NB4 (cell line): ENCODE data around the gene TMEM200C.
A peak's percentile ranks its signal among the peaks of the same experiment; 100 is the strongest.

Experiments
- DNase-seq: peaks from one replicate; pipeline ENCODE4 v3.0.0; 2010; ENCODE audit warnings: low read depth
- H3K4me3 ChIP-seq: one replicate; pipeline ENCODE4 v1.5.1; 2011; ENCODE audit warnings: mild to moderate bottlenecking, low read depth, low read length, moderate library complexity
- CTCF ChIP-seq: IDR thresholded peaks from one replicate; pipeline ENCODE4 v1.5.1; 2012; ENCODE audit warnings: low read depth, low read length
- MAX ChIP-seq: IDR thresholded peaks from 2 replicates; pipeline ENCODE4 v1.6.1; 2011; ENCODE audit warnings: low read depth, low read length
- MYC ChIP-seq: IDR thresholded peaks from 2 replicates; pipeline ENCODE4 v1.6.1; 2011; ENCODE audit warnings: low read depth, low read length
- POLR2A ChIP-seq: IDR thresholded peaks from 2 replicates; pipeline ENCODE4 v1.6.1; 2011; ENCODE audit warnings: mild to moderate bottlenecking; ENCODE audit not compliant: insufficient read length; ENCODE audit errors: extremely low read depth

The TMEM200C gene

GRCh38 chr18:5857180-5857579 lies 38.1 kb downstream of the TMEM200C start:
- DNase-seq: no peak
- H3K4me3 ChIP-seq: no peak overlapping the region
- TF ChIP-seq POLR2A (no peak), MAX (no peak), CTCF (no peak), MYC (no peak)

GRCh38 chr18:5853253-5853652 lies 42.1 kb downstream of the TMEM200C start:
- DNase-seq: no peak
- no peak overlapping the region for H3K4me3 ChIP-seq
- TF ChIP-seq MAX (no peak), POLR2A (no peak), CTCF (no peak), MYC (no peak)

- TF ChIP-seq POLR2A (no peak), MYC (no peak), CTCF (peak; percentile 14), MAX (no peak)
- H3K4me3 ChIP-seq: no peak overlapping the region
- DNase-seq: no peak
These were observed 43.3 kb downstream of the TMEM200C start for GRCh38 chr18:5851998-5852397.

GRCh38 chr18:5842653-5843052 lies 52.7 kb downstream of the TMEM200C start:
- TF ChIP-seq MAX: no peak
- no peak overlapping the region for H3K4me3 ChIP-seq
- DNase-seq: no peak

GRCh38 chr18:5841518-5841917 lies 53.8 kb downstream of the TMEM200C start:
- no peak for TF ChIP-seq POLR2A
- no peak for DNase-seq
- no peak overlapping the region for H3K4me3 ChIP-seq

- H3K4me3 ChIP-seq: no peak overlapping the region
- DNase-seq: no peak
- TF ChIP-seq POLR2A: no peak
- no peak for TF ChIP-seq MYC
- TF ChIP-seq CTCF: no peak
- no peak for TF ChIP-seq MAX
These were observed 54.8 kb downstream of the TMEM200C start for GRCh38 chr18:5840547-5840946.

GRCh38 chr18:5840025-5840424 lies 55.3 kb downstream of the TMEM200C start:
- no peak overlapping the region for H3K4me3 ChIP-seq
- TF ChIP-seq POLR2A: no peak
- TF ChIP-seq MYC: no peak
- no peak for TF ChIP-seq MAX
- TF ChIP-seq CTCF: no peak
- no peak for DNase-seq
